Neutrophil (primary cell): ENCODE results near the gene TIPARP.

Experiments used
- H3K27ac ChIP-seq: fragments of 200-600 bp; sonication (generic); 2 replicates; pipeline ENCODE4 v1.5.1; 2016; ENCODE audit warnings: mild to moderate bottlenecking, moderate library complexity
- H3K27me3 ChIP-seq: fragments of 200-600 bp; sonication (generic); 2 replicates; pipeline ENCODE4 v1.6.0; 2016; ENCODE audit warnings: mild to moderate bottlenecking
- H3K36me3 ChIP-seq: fragments of 200-600 bp; sonication (generic); 2 replicates; pipeline ENCODE4 v1.5.1; 2017
- H3K4me1 ChIP-seq, 2 experiments: fragments of 200-600 bp in 1 of 2; sonication (generic) in 1 of 2; 1 replicate in 1 of 2; 2 replicates in 1 of 2; pipeline versions ENCODE4 v1.5.1 to v1.6.1; 2013 to 2016; ENCODE audit warnings: low read depth in 1 of 2, low read length in 1 of 2, mild to moderate bottlenecking in 1 of 2, moderate library complexity in 1 of 2; ENCODE audit not compliant: control insufficient read depth in 1 of 2, insufficient read depth in 1 of 2
- H3K4me3 ChIP-seq, 2 experiments: fragments of 200-600 bp in 1 of 2; sonication (generic) in 1 of 2; 1 replicate in 1 of 2; 2 replicates in 1 of 2; pipeline ENCODE4 v1.5.1; 2013 to 2016; ENCODE audit warnings: low read depth in 1 of 2, low read length in 1 of 2, mild to moderate bottlenecking in 1 of 2, moderate library complexity in 1 of 2
- H3K9me3 ChIP-seq: fragments of 200-600 bp; sonication (generic); 2 replicates; pipeline ENCODE4 v1.5.1; 2016
- CTCF ChIP-seq: fragments of 200-600 bp; sonication (generic); IDR thresholded peaks from 2 replicates; pipeline ENCODE4 v1.5.1; 2016; ENCODE audit warnings: antibody characterized with exemption

TIPARP gene

DNA sequence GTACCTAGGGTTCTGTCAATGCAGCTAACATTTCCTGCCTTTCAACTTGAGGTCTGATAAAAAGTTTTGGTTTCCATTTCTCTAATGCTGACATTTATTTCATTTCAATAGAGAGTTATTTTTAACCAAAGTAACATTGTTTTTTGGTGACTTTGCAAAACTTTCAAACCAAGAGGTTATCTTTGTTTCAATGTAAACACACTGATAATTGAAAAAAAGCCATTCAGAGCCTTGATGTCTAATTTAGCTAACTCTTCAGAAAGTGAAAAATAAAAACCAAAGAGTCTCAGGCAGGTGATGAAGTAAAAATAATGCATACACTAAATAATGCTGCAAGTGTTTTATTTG, 9.6 kb upstream of the TIPARP start:
- Histone ChIP-seq H3K27ac (no peak overlapping the region), H3K27me3 (no peaks in the 10 kb centered on the region), H3K9me3 (no peaks in the 10 kb centered on the region), H3K4me3 (no peak overlapping the region), H3K4me1 (peaks cover 15 to 28% of the 10 kb centered on the region in 2 experiments), H3K36me3 (no peaks in the 10 kb centered on the region)
- no peak for TF ChIP-seq CTCF

GRCh38 chr3:156665291-156665690, 9.1 kb upstream of the TIPARP start:
- H3K4me3 ChIP-seq, result no peak overlapping the region
- H3K27me3 ChIP-seq, result no peaks in the 10 kb centered on the region
- no peaks in the 10 kb centered on the region for H3K9me3 ChIP-seq
- H3K4me1 ChIP-seq, result peaks cover 18 to 29% of the 10 kb centered on the region in 2 experiments
- TF ChIP-seq CTCF, result no peak
- H3K36me3 ChIP-seq, result no peaks in the 10 kb centered on the region
- H3K27ac ChIP-seq, result no peak overlapping the region

GRCh38 chr3:156666073-156666472, 8.3 kb upstream of the TIPARP start:
- Histone ChIP-seq H3K27ac (no peak overlapping the region), H3K4me3 (no peak overlapping the region), H3K27me3 (no peaks in the 10 kb centered on the region), H3K36me3 (no peaks in the 10 kb centered on the region), H3K4me1 (peaks cover 23 to 30% of the 10 kb centered on the region in 2 experiments), H3K9me3 (no peaks in the 10 kb centered on the region)
- no peak for TF ChIP-seq CTCF

DNA sequence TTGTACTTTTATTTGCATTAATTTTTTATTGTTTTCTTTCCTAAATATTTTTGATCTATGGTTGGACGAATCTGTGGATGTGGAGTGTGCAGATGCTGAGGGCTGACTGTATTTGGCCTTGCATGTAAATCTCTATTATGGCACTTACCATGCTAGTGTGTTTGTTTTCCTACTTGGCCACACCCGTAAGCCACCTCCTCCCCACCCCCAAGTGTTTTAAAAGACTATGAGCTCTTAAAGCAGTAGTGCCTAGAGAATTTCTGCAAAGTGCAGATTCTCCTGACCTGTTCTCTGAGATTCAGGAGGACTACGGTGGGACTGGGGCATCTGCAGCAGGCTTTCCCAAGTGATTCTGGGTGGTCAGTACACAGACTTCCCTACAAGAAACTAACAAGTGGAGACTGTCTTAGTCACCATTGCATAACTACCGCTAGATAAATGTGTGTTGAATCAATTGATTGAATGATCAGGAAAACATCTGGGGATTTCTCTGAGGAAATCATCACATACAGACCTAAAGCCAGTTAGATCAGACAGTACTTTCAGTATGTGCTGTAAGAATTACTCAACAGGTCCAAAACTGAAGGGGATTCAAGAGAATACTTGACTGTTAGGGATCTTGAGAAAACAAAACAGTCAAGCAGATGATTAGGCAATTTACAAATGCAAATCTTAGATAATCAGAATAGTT, 6.2 kb upstream of the TIPARP start:
- H3K4me3 ChIP-seq, result no peak overlapping the region
- no peaks in the 10 kb centered on the region for H3K9me3 ChIP-seq
- no peak overlapping the region for H3K27ac ChIP-seq

GRCh38 chr3:156670077-156670476, 4.3 kb upstream of the TIPARP start:
- TF ChIP-seq CTCF, result no peak
- no peak overlapping the region for H3K27ac ChIP-seq
- H3K36me3 ChIP-seq, result no peaks in the 10 kb centered on the region

More for the DNA sequence above, 6.2 kb upstream of the TIPARP start:
- H3K27me3 ChIP-seq, result no peaks in the 10 kb centered on the region
- H3K36me3 ChIP-seq, result no peaks in the 10 kb centered on the region
- TF ChIP-seq CTCF, result no peak
- peaks cover 16 to 25% of the 10 kb centered on the region in 2 experiments for H3K4me1 ChIP-seq

More at GRCh38 chr3:156670077-156670476, 4.3 kb upstream of the TIPARP start:
- Histone ChIP-seq H3K4me3 (no peak overlapping the region), H3K9me3 (no peaks in the 10 kb centered on the region), H3K4me1 (peaks cover 16 to 22% of the 10 kb centered on the region in 2 experiments), H3K27me3 (no peaks in the 10 kb centered on the region)
